ENCODE measurements around the gene STC2. TPM values are rescaled to one million over a fixed set of nuclear protein-coding genes. Genes with fewer than 3 reads are reported as not detected.

The STC2 gene
- total and polyA plus RNA-seq, 2 experiments from 2014 or later, result 27.3 to 132 TPM

- no peak overlapping the region for H3K27ac Mint-ChIP-seq
- ATAC-seq, result no peak
Measured at GRCh38 chr5:173340451-173340850, 12.2 kb upstream of the STC2 start.

GRCh38 chr5:173339286-173339685, 11.1 kb upstream of the STC2 start:
- Histone ChIP-seq H4K20me1 (replicated peaks; ENCODE audit: insufficient read depth) (no peaks in the 10 kb centered on the region), H3K9me2 (ENCODE audit: insufficient read depth) (no peaks in the 10 kb centered on the region; the same call in 1 of the 2 replicates), H3K27me3 (ENCODE audit: insufficient read depth) (no peaks in the 10 kb centered on the region), H3F3A (replicated peaks; ENCODE audit: low read depth) (no peaks in the 10 kb centered on the region), H2AFZ (no peak overlapping the region), H3K4me3 (no peak overlapping the region), H3K79me2 (replicated peaks; ENCODE audit: insufficient read depth) (no peaks in the 10 kb centered on the region), H3K27ac (ENCODE audit: low read depth) (no peak overlapping the region), H3K4me1 (ENCODE audit: insufficient read depth) (peaks cover 4% of the 10 kb centered on the region), H3K4me2 (no peak overlapping the region), H3K36me3 (ENCODE audit: insufficient read depth) (no peaks in the 10 kb centered on the region)
- peaks cover 19% of the 10 kb centered on the region for H3K4me1 Mint-ChIP-seq
- H3K36me3 Mint-ChIP-seq (ENCODE audit: low read depth), result no peaks in the 10 kb centered on the region
- H3K4me3 Mint-ChIP-seq, result no peak overlapping the region
- peaks cover 15% of the 10 kb centered on the region for H3K27me3 Mint-ChIP-seq (ENCODE audit: insufficient read depth, low read depth, poor library complexity)
- ATAC-seq (no peak), DNase-seq (ENCODE audit: low spot score) (no peak)
- H3K27ac Mint-ChIP-seq, result no peak overlapping the region
- no peaks in the 10 kb centered on the region; the same call in 2 of the 3 replicates for H3K9me3 Mint-ChIP-seq
- TF ChIP-seq NANOG (IDR thresholded peaks at IDR 0.05; ENCODE audit: borderline replicate concordance) (no peak), EZH2 (IDR thresholded peaks at IDR 0.05; ENCODE audit: low read depth, unreplicated experiment) (no peak), CTCF (conservative IDR thresholded peaks at IDR 0.05; ENCODE audit: low read depth in 2 of 2) (no peak), ZNF462 (CRISPR knock-in tag; IDR thresholded peaks at IDR 0.05) (no peak), ZNF114 (CRISPR knock-in tag; IDR thresholded peaks at IDR 0.05) (no peak), JUNB (IDR thresholded peaks at IDR 0.05; ENCODE audit: unreplicated experiment) (no peak), ETS1 (IDR thresholded peaks at IDR 0.05) (no peak), CREB1 (CRISPR knock-in tag; IDR thresholded peaks at IDR 0.05; ENCODE audit: low read depth) (no peak), ZNF331 (CRISPR knock-in tag; IDR thresholded peaks at IDR 0.05; ENCODE audit: low read depth) (no peak), POLR2AphosphoS5 (IDR thresholded peaks at IDR 0.05; ENCODE audit: low read depth) (no peak), STAT1 (IDR thresholded peaks at IDR 0.05; ENCODE audit: unreplicated experiment) (no peak)

More at GRCh38 chr5:173340451-173340850, 12.2 kb upstream of the STC2 start:
- Histone ChIP-seq H3K4me1 (ENCODE audit: insufficient read depth) (peaks cover 4% of the 10 kb centered on the region), H3K27me3 (ENCODE audit: insufficient read depth) (no peaks in the 10 kb centered on the region), H3K4me2 (no peak overlapping the region), H3K4me3 (no peak overlapping the region), H2AFZ (peak overlapping the region; percentile 83; the same call in 1 of the 2 replicates), H3K79me2 (replicated peaks; ENCODE audit: insufficient read depth) (no peaks in the 10 kb centered on the region), H4K20me1 (replicated peaks; ENCODE audit: insufficient read depth) (no peaks in the 10 kb centered on the region), H3K27ac (ENCODE audit: low read depth) (no peak overlapping the region), H3K9me2 (ENCODE audit: insufficient read depth) (no peaks in the 10 kb centered on the region; the same call in 1 of the 2 replicates), H3K36me3 (ENCODE audit: insufficient read depth) (no peaks in the 10 kb centered on the region), H3F3A (replicated peaks; ENCODE audit: low read depth) (no peaks in the 10 kb centered on the region)
- H3K4me1 Mint-ChIP-seq, result peaks cover 19% of the 10 kb centered on the region
- H3K9me3 Mint-ChIP-seq, result no peaks in the 10 kb centered on the region; the same call in 1 of the 3 replicates
- no peaks in the 10 kb centered on the region for H3K36me3 Mint-ChIP-seq (ENCODE audit: low read depth)
- TF ChIP-seq NANOG (IDR thresholded peaks at IDR 0.05; ENCODE audit: borderline replicate concordance), result no peak
- no peak for DNase-seq (ENCODE audit: low spot score)
- peaks cover 15% of the 10 kb centered on the region for H3K27me3 Mint-ChIP-seq (ENCODE audit: insufficient read depth, low read depth, poor library complexity)
- no peak overlapping the region for H3K4me3 Mint-ChIP-seq

Data from GM23338 (cell line).